ENCODE results near the gene FRMD6.
A peak's percentile ranks its signal among the peaks of the same experiment; 100 is the strongest.

Gene FRMD6

DNA sequence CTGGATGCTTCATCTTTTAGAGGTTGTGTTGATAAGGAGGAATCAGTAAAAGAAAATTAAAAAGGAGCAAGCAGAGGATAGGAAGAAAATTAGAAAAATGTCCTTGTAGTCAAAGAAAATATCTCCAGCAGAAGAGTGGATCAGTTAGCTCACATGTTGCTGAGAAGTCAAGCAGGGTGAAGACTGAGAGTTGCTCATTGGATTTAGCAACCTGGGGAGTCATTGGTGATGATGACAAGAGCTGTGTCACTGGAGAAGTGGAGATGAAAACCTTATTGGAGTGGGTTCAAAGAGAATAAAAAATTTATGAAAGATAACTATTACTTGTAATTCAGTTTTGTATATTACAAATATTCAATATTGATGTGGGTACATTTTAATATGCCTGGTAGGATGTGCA lies 9.8 kb downstream of the FRMD6 start (continued):
- TF ChIP-seq, protein P1, sequence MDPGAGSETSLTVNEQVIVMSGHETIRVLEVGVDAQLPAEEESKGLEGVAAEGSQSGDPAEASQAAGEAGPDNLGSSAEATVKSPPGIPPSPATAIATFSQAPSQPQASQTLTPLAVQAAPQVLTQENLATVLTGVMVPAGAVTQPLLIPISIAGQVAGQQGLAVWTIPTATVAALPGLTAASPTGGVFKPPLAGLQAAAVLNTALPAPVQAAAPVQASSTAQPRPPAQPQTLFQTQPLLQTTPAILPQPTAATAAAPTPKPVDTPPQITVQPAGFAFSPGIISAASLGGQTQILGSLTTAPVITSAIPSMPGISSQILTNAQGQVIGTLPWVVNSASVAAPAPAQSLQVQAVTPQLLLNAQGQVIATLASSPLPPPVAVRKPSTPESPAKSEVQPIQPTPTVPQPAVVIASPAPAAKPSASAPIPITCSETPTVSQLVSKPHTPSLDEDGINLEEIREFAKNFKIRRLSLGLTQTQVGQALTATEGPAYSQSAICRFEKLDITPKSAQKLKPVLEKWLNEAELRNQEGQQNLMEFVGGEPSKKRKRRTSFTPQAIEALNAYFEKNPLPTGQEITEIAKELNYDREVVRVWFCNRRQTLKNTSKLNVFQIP (CRISPR knock-in tag; IDR thresholded peaks at IDR 0.05; ENCODE audit: borderline replicate concordance, low read depth), result no peak
- TF ChIP-seq ISL1 (CRISPR knock-in tag; IDR thresholded peaks at IDR 0.05), result no peak
- TF ChIP-seq TOX (CRISPR knock-in tag; IDR thresholded peaks at IDR 0.05; ENCODE audit: borderline replicate concordance), result no peak
- TF ChIP-seq GLIS3 (CRISPR knock-in tag; IDR thresholded peaks at IDR 0.05), result no peak

DNA sequence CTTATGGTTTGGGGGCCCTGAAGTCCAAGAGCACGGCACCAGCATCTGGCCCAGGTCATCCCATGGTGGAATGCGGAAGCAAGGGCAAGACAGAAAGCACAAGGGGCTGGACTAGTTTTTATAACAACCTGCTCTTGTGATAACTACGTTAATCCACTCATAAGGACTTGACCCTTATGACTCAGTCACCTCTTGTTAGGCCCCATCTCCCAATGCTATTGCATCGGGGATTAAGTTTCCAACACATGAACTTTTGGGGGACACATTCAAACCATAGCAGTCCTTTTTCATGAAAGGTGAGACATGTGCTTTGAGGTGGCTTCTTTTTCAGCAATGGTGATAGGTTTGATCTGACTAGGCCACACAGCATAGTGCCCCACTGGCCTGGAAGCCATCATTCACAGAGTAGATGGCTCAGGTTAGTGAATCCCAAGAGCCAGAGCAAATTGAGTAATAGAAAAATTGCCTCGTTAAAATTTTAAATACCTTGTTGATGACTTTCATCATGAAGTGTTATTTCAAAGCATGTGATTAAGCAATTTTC lies 12.1 kb downstream of the FRMD6 start:
- no peak; the same call in 2 of the 3 replicates for ATAC-seq
- TF ChIP-seq RARB (CRISPR knock-in tag; IDR thresholded peaks at IDR 0.05) (0 out of 2 replicates have a peak, but pooled peaks have one; percentile 5), BACH2 (CRISPR knock-in tag; IDR thresholded peaks at IDR 0.05; ENCODE audit: borderline replicate concordance) (no peak)

DNA sequence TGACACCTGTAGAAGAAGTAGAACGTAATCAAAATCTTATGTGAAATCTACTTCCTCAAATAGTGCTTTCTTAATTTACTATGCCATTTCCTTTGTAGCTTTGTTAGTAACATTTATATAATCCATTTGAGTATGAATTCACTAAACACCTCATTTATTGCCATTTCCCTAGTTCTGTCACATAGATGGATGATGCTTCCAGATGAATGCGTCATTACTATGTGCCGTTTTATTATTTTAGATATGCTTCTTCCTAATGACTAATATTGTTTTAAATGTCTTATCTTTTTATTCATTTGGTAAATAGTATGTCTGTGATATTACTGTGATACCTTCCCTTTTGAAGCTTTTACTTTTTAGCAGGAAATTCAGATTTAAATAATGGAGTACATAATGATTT lies 14.4 kb downstream of the FRMD6 start:
- ATAC-seq, result no peak
- TF ChIP-seq TOX (CRISPR knock-in tag; IDR thresholded peaks at IDR 0.05; ENCODE audit: borderline replicate concordance) (no peak; the same call in 1 of the 2 replicates), ESRRG (CRISPR knock-in tag; IDR thresholded peaks at IDR 0.05) (no peak), ZC3H10 (CRISPR knock-in tag; IDR thresholded peaks at IDR 0.05) (no peak), GLIS3 (CRISPR knock-in tag; IDR thresholded peaks at IDR 0.05) (no peak), ARNTL (CRISPR knock-in tag; IDR thresholded peaks at IDR 0.05; ENCODE audit: borderline replicate concordance, low read depth) (no peak), ZNF565 (CRISPR knock-in tag; conservative IDR thresholded peaks at IDR 0.05; ENCODE audit: low read depth) (no peak), ZFP30 (CRISPR knock-in tag; IDR thresholded peaks at IDR 0.05) (no peak), TCF4 (CRISPR knock-in tag; IDR thresholded peaks at IDR 0.05; ENCODE audit: borderline replicate concordance) (no peak), ZNF8 (CRISPR knock-in tag; IDR thresholded peaks at IDR 0.05) (no peak), PPARA (CRISPR knock-in tag; IDR thresholded peaks at IDR 0.05; ENCODE audit: borderline replicate concordance) (no peak), ZNF70 (CRISPR knock-in tag; IDR thresholded peaks at IDR 0.05) (no peak), CSDC2 (CRISPR knock-in tag; IDR thresholded peaks at IDR 0.05) (no peak), ZFP3 (CRISPR knock-in tag; IDR thresholded peaks at IDR 0.05) (no peak), SNAI2 (CRISPR knock-in tag; IDR thresholded peaks at IDR 0.05) (no peak), RARB (CRISPR knock-in tag; IDR thresholded peaks at IDR 0.05) (no peak)
- TF ChIP-seq, protein P2, sequence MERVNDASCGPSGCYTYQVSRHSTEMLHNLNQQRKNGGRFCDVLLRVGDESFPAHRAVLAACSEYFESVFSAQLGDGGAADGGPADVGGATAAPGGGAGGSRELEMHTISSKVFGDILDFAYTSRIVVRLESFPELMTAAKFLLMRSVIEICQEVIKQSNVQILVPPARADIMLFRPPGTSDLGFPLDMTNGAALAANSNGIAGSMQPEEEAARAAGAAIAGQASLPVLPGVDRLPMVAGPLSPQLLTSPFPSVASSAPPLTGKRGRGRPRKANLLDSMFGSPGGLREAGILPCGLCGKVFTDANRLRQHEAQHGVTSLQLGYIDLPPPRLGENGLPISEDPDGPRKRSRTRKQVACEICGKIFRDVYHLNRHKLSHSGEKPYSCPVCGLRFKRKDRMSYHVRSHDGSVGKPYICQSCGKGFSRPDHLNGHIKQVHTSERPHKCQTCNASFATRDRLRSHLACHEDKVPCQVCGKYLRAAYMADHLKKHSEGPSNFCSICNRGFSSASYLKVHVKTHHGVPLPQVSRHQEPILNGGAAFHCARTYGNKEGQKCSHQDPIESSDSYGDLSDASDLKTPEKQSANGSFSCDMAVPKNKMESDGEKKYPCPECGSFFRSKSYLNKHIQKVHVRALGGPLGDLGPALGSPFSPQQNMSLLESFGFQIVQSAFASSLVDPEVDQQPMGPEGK (CRISPR knock-in tag; IDR thresholded peaks at IDR 0.05; ENCODE audit: borderline replicate concordance), result no peak
- TF ChIP-seq, protein P3, sequence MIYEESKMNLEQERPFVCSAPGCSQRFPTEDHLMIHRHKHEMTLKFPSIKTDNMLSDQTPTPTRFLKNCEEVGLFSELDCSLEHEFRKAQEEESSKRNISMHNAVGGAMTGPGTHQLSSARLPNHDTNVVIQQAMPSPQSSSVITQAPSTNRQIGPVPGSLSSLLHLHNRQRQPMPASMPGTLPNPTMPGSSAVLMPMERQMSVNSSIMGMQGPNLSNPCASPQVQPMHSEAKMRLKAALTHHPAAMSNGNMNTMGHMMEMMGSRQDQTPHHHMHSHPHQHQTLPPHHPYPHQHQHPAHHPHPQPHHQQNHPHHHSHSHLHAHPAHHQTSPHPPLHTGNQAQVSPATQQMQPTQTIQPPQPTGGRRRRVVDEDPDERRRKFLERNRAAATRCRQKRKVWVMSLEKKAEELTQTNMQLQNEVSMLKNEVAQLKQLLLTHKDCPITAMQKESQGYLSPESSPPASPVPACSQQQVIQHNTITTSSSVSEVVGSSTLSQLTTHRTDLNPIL (CRISPR knock-in tag; IDR thresholded peaks at IDR 0.05; ENCODE audit: low read depth), result no peak
- TF ChIP-seq, protein P4, sequence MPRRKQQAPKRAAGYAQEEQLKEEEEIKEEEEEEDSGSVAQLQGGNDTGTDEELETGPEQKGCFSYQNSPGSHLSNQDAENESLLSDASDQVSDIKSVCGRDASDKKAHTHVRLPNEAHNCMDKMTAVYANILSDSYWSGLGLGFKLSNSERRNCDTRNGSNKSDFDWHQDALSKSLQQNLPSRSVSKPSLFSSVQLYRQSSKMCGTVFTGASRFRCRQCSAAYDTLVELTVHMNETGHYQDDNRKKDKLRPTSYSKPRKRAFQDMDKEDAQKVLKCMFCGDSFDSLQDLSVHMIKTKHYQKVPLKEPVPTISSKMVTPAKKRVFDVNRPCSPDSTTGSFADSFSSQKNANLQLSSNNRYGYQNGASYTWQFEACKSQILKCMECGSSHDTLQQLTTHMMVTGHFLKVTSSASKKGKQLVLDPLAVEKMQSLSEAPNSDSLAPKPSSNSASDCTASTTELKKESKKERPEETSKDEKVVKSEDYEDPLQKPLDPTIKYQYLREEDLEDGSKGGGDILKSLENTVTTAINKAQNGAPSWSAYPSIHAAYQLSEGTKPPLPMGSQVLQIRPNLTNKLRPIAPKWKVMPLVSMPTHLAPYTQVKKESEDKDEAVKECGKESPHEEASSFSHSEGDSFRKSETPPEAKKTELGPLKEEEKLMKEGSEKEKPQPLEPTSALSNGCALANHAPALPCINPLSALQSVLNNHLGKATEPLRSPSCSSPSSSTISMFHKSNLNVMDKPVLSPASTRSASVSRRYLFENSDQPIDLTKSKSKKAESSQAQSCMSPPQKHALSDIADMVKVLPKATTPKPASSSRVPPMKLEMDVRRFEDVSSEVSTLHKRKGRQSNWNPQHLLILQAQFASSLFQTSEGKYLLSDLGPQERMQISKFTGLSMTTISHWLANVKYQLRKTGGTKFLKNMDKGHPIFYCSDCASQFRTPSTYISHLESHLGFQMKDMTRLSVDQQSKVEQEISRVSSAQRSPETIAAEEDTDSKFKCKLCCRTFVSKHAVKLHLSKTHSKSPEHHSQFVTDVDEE (CRISPR knock-in tag; IDR thresholded peaks at IDR 0.05), result no peak
- TF ChIP-seq, protein P1 (CRISPR knock-in tag; IDR thresholded peaks at IDR 0.05; ENCODE audit: borderline replicate concordance, low read depth), result no peak

Measured in SK-N-SH treated with all-trans-retinoic acid at 6 μM for 48 hours (cell line).